ENCODE measurements around the gene DOCK2. TPM values are rescaled to one million over a fixed set of nuclear protein-coding genes. Genes with fewer than 3 reads are reported as not detected.

The DOCK2 gene
- polyA plus RNA-seq, 1 experiment, result 1.6 TPM

- ChIA-PET POLR2A (no interaction called here), CTCF (interaction anchor here (2.4 kb wide), 1 partner anchor 226 kb away, joined by 16 read pairs; the partner anchor contains the start of gene INSYN2B)
- Histone ChIP-seq H3K9me3 (ENCODE audit: control insufficient read depth, insufficient read depth, low read length) (no peaks in the 10 kb centered on the region), H3K27ac (ENCODE audit: low read depth, low read length) (no peak overlapping the region), H3K4me3 (ENCODE audit: low read depth, low read length) (no peak overlapping the region), H3K27me3 (ENCODE audit: control insufficient read depth, insufficient read depth, low read length) (no peaks in the 10 kb centered on the region)
- DNase-seq (ENCODE audit: low read depth, low spot score), result no peak
- no peak for TF ChIP-seq CTCF (IDR thresholded peaks at IDR 0.05; ENCODE audit: low read depth, low read length)
Measured at GRCh38 chr5:169754737-169755136, 117.7 kb downstream of the DOCK2 start.

- no peak for TF ChIP-seq CTCF (IDR thresholded peaks at IDR 0.05; ENCODE audit: low read depth, low read length)
- POLR2A ChIA-PET, result no interaction called here
Measured at GRCh38 chr5:169756071-169756765, 119.1 kb downstream of the DOCK2 start.

GRCh38 chr5:169757016-169757415, 119.9 kb downstream of the DOCK2 start:
- no peak for DNase-seq (ENCODE audit: low read depth, low spot score)
- Histone ChIP-seq H3K9me3 (ENCODE audit: control insufficient read depth, insufficient read depth, low read length) (no peaks in the 10 kb centered on the region), H3K27me3 (ENCODE audit: control insufficient read depth, insufficient read depth, low read length) (no peaks in the 10 kb centered on the region), H3K4me3 (ENCODE audit: low read depth, low read length) (no peak overlapping the region), H3K27ac (ENCODE audit: low read depth, low read length) (no peak overlapping the region)
- no peak for TF ChIP-seq CTCF (IDR thresholded peaks at IDR 0.05; ENCODE audit: low read depth, low read length)
- CTCF ChIA-PET, result no interaction called here
- POLR2A ChIA-PET, result no interaction called here

More at GRCh38 chr5:169756071-169756765, 119.1 kb downstream of the DOCK2 start:
- no peak overlapping the region for H3K27ac ChIP-seq (ENCODE audit: low read depth, low read length)
- no peak for DNase-seq (ENCODE audit: low read depth, low spot score)
- H3K27me3 ChIP-seq (ENCODE audit: control insufficient read depth, insufficient read depth, low read length), result no peaks in the 10 kb centered on the region
- CTCF ChIA-PET, result interaction anchor here (0.9 kb wide), 1 partner anchor 225 kb away, joined by 3 read pairs; no protein-coding TSS in a partner anchor
- H3K9me3 ChIP-seq (ENCODE audit: control insufficient read depth, insufficient read depth, low read length), result no peaks in the 10 kb centered on the region
- no peak overlapping the region for H3K4me3 ChIP-seq (ENCODE audit: low read depth, low read length)

GRCh38 chr5:169758886-169759285, 121.8 kb downstream of the DOCK2 start:
- H3K9me3 ChIP-seq (ENCODE audit: control insufficient read depth, insufficient read depth, low read length), result no peaks in the 10 kb centered on the region
- no peak overlapping the region for H3K27ac ChIP-seq (ENCODE audit: low read depth, low read length)
- no peaks in the 10 kb centered on the region for H3K27me3 ChIP-seq (ENCODE audit: control insufficient read depth, insufficient read depth, low read length)
- ChIA-PET POLR2A (no interaction called here), CTCF (no interaction called here)
- DNase-seq (ENCODE audit: low read depth, low spot score), result no peak
- TF ChIP-seq CTCF (IDR thresholded peaks at IDR 0.05; ENCODE audit: low read depth, low read length), result no peak
- H3K4me3 ChIP-seq (ENCODE audit: low read depth, low read length), result no peak overlapping the region

- Histone ChIP-seq H3K4me3 (ENCODE audit: low read depth, low read length) (no peak overlapping the region), H3K9me3 (ENCODE audit: control insufficient read depth, insufficient read depth, low read length) (no peaks in the 10 kb centered on the region), H3K27me3 (ENCODE audit: control insufficient read depth, insufficient read depth, low read length) (no peaks in the 10 kb centered on the region), H3K27ac (ENCODE audit: low read depth, low read length) (no peak overlapping the region)
- DNase-seq (ENCODE audit: low read depth, low spot score), result no peak
- POLR2A ChIA-PET, result no interaction called here
- TF ChIP-seq CTCF (IDR thresholded peaks at IDR 0.05; ENCODE audit: low read depth, low read length), result no peak
- CTCF ChIA-PET, result interaction anchor here (4.3 kb wide), 1 partner anchor 220 kb away, joined by 24 read pairs; the partner anchor contains the start of gene INSYN2B
Measured at GRCh38 chr5:169760229-169760628, 123.2 kb downstream of the DOCK2 start.

All from AG04450 (cell line).